Caco-2 (cell line): ENCODE measurements around the gene CHRNA7. TPM values are rescaled to one million over a fixed set of nuclear protein-coding genes. Genes with fewer than 3 reads are reported as not detected.

ENCODE experiments used
- BruUV-seq: library from RNA; stranded (reverse); fragments of 400-500 nt; replicated peaks from 2 replicates; lab custom pipeline; 2021; lab: Mats Ljungman, UMichigan
- CTCF ChIA-PET: fragments of 300-600 bp; sonication (Branson Sonifier 250); formaldehyde crosslinking; loops from one replicate; lab custom pipeline; 2022; ENCODE audit warnings: antibody characterized with exemption; lab: Charles Lee
- POLR2A ChIA-PET: fragments of 300-600 bp; sonication (Branson Sonifier 250); formaldehyde crosslinking; loops from one replicate; lab custom pipeline; 2022; ENCODE audit warnings: antibody characterized with exemption; lab: Charles Lee
- DNase-seq, 2 experiments: peaks; one replicate each; pipeline versions ENCODE4 v3.0.0 to v3.0.0-alpha.2; 2020 to 2022
- H3K27me3 ChIP-seq: replicated peaks from 2 replicates; pipeline ENCODE4 v1.6.0; 2011; ENCODE audit warnings: low read length; ENCODE audit not compliant: control insufficient read depth, insufficient read depth
- H3K36me3 ChIP-seq: 2 replicates; pipeline ENCODE4 v1.5.1; 2011; ENCODE audit warnings: low read length; ENCODE audit not compliant: control insufficient read depth, insufficient read depth
- H3K4me1 ChIP-seq: fragments of 250-450 bp; sonication (Bioruptor Pico); 2 replicates; pipeline ENCODE4 v1.5.1; 2020; ENCODE audit warnings: mild to moderate bottlenecking
- H3K4me3 ChIP-seq: 2 replicates; pipeline ENCODE4 v1.5.1; 2011; ENCODE audit warnings: low read depth, mild to moderate bottlenecking, control low read depth, low read length
- H3K9me3 ChIP-seq: fragments of 250-450 bp; sonication (Bioruptor Pico); 2 replicates; pipeline ENCODE4 v1.5.1; 2020; ENCODE audit warnings: mild to moderate bottlenecking, moderate library complexity
- H3K27ac Mint-ChIP-seq: one replicate; pipeline ENCODE4 v1.8.0; 2022; ENCODE audit warnings: mixed read lengths; ENCODE audit not compliant: unreplicated experiment
- H3K27me3 Mint-ChIP-seq: one replicate; pipeline ENCODE4 v1.8.0; 2022; ENCODE audit warnings: mixed read lengths; ENCODE audit not compliant: insufficient read depth, unreplicated experiment
- H3K36me3 Mint-ChIP-seq: one replicate; pipeline ENCODE4 v1.8.0; 2022; ENCODE audit warnings: mild to moderate bottlenecking, mixed read lengths; ENCODE audit not compliant: insufficient read depth, unreplicated experiment
- H3K4me1 Mint-ChIP-seq: one replicate; pipeline ENCODE4 v1.8.0; 2022; ENCODE audit warnings: low read depth, mixed read lengths; ENCODE audit not compliant: unreplicated experiment
- H3K4me3 Mint-ChIP-seq: one replicate; pipeline ENCODE4 v1.8.0; 2022; ENCODE audit warnings: mild to moderate bottlenecking, moderate library complexity, mixed read lengths; ENCODE audit not compliant: unreplicated experiment
- H3K9me3 Mint-ChIP-seq: one replicate; pipeline ENCODE4 v1.8.0; 2022; ENCODE audit warnings: mixed read lengths; ENCODE audit not compliant: unreplicated experiment
- intact Hi-C: fragments of 100-400 bp; cut with micrococcal nuclease; formaldehyde crosslinking; loops from one replicate; pipeline ENCODE4 v1.10.0; 2022; ENCODE audit not compliant: unreplicated experiment
- total RNA-seq: library from RNA; stranded (reverse); gene quantifications from 2 replicates; pipeline ENCODE4 v1.2.3, GENCODE V29; 2022
- TF ChIP-seq, protein P1 (sequence below), 2 experiments: fragments of 200-600 bp in 1 of 2; IDR thresholded peaks; 1 replicate in 1 of 2; 2 replicates in 1 of 2; pipeline versions ENCODE4 v1.5.1 to v1.8.0; 2011 to 2022; ENCODE audit warnings: antibody characterized with exemption in 1 of 2, control low read depth in 1 of 2, inconsistent platforms in 1 of 2, low read depth in 1 of 2, low read length in 1 of 2, mild to moderate bottlenecking in 1 of 2, moderate library complexity in 1 of 2; ENCODE audit not compliant: insufficient read depth in 1 of 2, severe bottlenecking in 1 of 2, unreplicated experiment in 1 of 2

Gene CHRNA7
- total RNA-seq, 1 experiment from 2014 or later, result 0.11 TPM

- Histone ChIP-seq H3K9me3 (no peaks in the 10 kb centered on the region), H3K36me3 (no peaks in the 10 kb centered on the region), H3K27me3 (no peaks in the 10 kb centered on the region), H3K4me1 (no peaks in the 10 kb centered on the region), H3K4me3 (no peak overlapping the region)
- Mint-ChIP-seq H3K4me1 (no peaks in the 10 kb centered on the region), H3K27me3 (peaks cover 9% of the 10 kb centered on the region), H3K9me3 (no peaks in the 10 kb centered on the region), H3K4me3 (no peak overlapping the region), H3K27ac (no peak overlapping the region), H3K36me3 (no peaks in the 10 kb centered on the region)
- CTCF ChIA-PET, result no interaction called here
- no TSS peak for BruUV-seq
- intact Hi-C loops, result no loop called here
- TF ChIP-seq, protein P1, sequence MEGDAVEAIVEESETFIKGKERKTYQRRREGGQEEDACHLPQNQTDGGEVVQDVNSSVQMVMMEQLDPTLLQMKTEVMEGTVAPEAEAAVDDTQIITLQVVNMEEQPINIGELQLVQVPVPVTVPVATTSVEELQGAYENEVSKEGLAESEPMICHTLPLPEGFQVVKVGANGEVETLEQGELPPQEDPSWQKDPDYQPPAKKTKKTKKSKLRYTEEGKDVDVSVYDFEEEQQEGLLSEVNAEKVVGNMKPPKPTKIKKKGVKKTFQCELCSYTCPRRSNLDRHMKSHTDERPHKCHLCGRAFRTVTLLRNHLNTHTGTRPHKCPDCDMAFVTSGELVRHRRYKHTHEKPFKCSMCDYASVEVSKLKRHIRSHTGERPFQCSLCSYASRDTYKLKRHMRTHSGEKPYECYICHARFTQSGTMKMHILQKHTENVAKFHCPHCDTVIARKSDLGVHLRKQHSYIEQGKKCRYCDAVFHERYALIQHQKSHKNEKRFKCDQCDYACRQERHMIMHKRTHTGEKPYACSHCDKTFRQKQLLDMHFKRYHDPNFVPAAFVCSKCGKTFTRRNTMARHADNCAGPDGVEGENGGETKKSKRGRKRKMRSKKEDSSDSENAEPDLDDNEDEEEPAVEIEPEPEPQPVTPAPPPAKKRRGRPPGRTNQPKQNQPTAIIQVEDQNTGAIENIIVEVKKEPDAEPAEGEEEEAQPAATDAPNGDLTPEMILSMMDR (IDR thresholded peaks at IDR 0.05; ENCODE audit: insufficient read depth in 1 of 2, low read depth in 1 of 2, low read length in 1 of 2, severe bottlenecking in 1 of 2, unreplicated experiment in 1 of 2), result no peak
- DNase-seq, result no peak
- POLR2A ChIA-PET, result no interaction called here
These were observed 81.8 kb downstream of the CHRNA7 start for GRCh38 chr15:32112101-32112500.

- no peaks in the 10 kb centered on the region for H3K4me1 ChIP-seq
- no peaks in the 10 kb centered on the region for H3K27me3 ChIP-seq
- Mint-ChIP-seq H3K36me3 (no peaks in the 10 kb centered on the region), H3K9me3 (no peaks in the 10 kb centered on the region), H3K4me1 (no peaks in the 10 kb centered on the region), H3K4me3 (no peak overlapping the region), H3K27me3 (peaks cover 9% of the 10 kb centered on the region), H3K27ac (no peak overlapping the region)
- BruUV-seq, result no TSS peak
- no peaks in the 10 kb centered on the region for H3K9me3 ChIP-seq
- intact Hi-C loops, result no loop called here
- no peaks in the 10 kb centered on the region for H3K36me3 ChIP-seq
- TF ChIP-seq, protein P1 (IDR thresholded peaks at IDR 0.05; ENCODE audit: insufficient read depth in 1 of 2, low read depth in 1 of 2, low read length in 1 of 2, severe bottlenecking in 1 of 2, unreplicated experiment in 1 of 2), result no peak
- DNase-seq, result no peak
- POLR2A ChIA-PET, result no interaction called here
- CTCF ChIA-PET, result no interaction called here
- no peak overlapping the region for H3K4me3 ChIP-seq
These were observed 82.9 kb downstream of the CHRNA7 start for GRCh38 chr15:32113224-32113623.

DNA sequence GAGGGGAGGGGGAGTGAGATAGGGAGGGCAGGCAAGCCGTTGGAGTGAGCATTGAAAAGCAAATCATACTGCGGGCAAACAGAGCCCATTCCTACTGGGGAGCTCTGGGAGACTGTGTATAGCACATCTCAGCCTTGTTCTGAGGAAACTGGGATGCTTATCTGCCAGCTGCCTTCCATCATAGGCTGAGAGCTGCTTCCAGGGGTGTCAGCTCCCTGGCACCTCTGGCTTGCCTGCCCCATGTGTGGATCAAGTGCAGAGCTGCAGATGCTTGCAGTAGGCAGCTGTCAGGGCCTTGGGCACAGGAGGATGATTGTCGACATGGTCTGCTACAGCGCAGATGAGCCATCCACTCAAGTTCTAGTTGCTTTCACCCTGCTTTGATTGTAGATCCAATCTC lies 86.8 kb downstream of the CHRNA7 start:
- Histone ChIP-seq H3K36me3 (no peaks in the 10 kb centered on the region), H3K27me3 (no peaks in the 10 kb centered on the region), H3K4me3 (no peak overlapping the region), H3K9me3 (no peaks in the 10 kb centered on the region), H3K4me1 (no peaks in the 10 kb centered on the region)
- DNase-seq, result no peak
- Mint-ChIP-seq H3K9me3 (no peaks in the 10 kb centered on the region), H3K27ac (no peak overlapping the region), H3K36me3 (no peaks in the 10 kb centered on the region), H3K4me1 (no peaks in the 10 kb centered on the region), H3K4me3 (no peak overlapping the region), H3K27me3 (peaks cover 14% of the 10 kb centered on the region)
- POLR2A ChIA-PET, result no interaction called here
- TF ChIP-seq, protein P1 (IDR thresholded peaks at IDR 0.05; ENCODE audit: insufficient read depth in 1 of 2, low read depth in 1 of 2, low read length in 1 of 2, severe bottlenecking in 1 of 2, unreplicated experiment in 1 of 2), result no peak
- CTCF ChIA-PET, result no interaction called here
- intact Hi-C loops, result no loop called here
- no TSS peak for BruUV-seq
